ENCODE measurements around the gene NFE2L3.

Gene NFE2L3

DNA sequence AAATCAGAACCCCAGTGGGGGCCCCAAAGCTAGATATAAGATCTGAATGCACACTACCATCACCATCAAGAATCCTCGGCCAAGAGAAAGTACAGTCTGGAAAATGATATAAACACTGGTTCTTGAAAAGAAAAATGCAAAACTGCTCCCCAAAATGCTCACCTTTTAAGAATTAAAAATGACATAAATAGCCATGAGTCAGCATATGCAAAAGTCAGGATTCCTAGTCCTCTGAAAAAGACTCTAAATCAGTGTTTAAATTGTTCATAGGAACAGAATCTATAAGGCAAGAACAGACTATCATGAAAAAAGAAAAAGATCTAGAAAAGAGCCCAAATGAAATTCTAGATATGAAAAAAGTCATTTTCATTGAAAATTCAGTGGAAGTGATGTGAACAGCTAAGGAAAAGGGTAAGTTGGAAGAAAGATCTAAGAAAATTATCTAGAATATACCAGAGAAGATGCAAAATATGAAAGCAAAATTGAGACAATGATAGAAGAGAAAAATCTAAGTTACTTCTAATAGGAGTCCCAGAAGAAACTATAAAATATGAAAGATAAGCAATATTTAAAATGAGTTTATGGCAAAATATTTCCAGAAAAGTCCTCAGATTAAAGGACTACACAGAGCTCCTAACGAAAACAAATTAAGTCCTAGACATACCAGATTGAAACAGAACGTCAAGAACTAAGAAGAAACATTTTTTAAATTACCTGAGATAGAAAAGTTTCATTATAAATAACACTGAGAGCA is 29.7 kb downstream of the NFE2L3 start:
- no peaks in the 10 kb centered on the region for H3K79me2 ChIP-seq (ENCODE audit: insufficient read depth, low read length)
- no peak for DNase-seq
- no peak overlapping the region for H2AFZ ChIP-seq (ENCODE audit: low read depth, low read length)
- no peaks in the 10 kb centered on the region for H3K9me3 ChIP-seq (ENCODE audit: insufficient read depth, low read length, severe bottlenecking)
- H3K27ac ChIP-seq (ENCODE audit: low read length), result no peak overlapping the region
- H3K4me2 ChIP-seq (ENCODE audit: insufficient read depth, low read length), result no peak overlapping the region
- no peak for ATAC-seq (ENCODE audit: insufficient read depth, low read depth)
- no peak overlapping the region for H3K4me3 ChIP-seq (ENCODE audit: low read depth in 1 of 2, low read length in 2 of 2)
- no peaks in the 10 kb centered on the region for H3K27me3 ChIP-seq (ENCODE audit: insufficient read depth, low read length, poor library complexity)
- H3K36me3 ChIP-seq (ENCODE audit: insufficient read depth, low read length), result no peaks in the 10 kb centered on the region
- peaks cover 10% of the 10 kb centered on the region for H4K20me1 ChIP-seq (ENCODE audit: insufficient read depth, low read length)
- no peak for TF ChIP-seq CTCF (IDR thresholded peaks at IDR 0.05; ENCODE audit: borderline replicate concordance, extremely low read depth, low read length, poor library complexity, severe bottlenecking)
- no peak for TF ChIP-seq EZH2 (IDR thresholded peaks at IDR 0.05; ENCODE audit: borderline replicate concordance, low read depth, low read length, severe bottlenecking)
- no peaks in the 10 kb centered on the region for H3K4me1 ChIP-seq (ENCODE audit: insufficient read depth, low read length)
- H3K9ac ChIP-seq (ENCODE audit: low read depth, low read length), result no peak overlapping the region

GRCh38 chr7:26182283-26182682 is 30.3 kb downstream of the NFE2L3 start:
- peaks cover 15% of the 10 kb centered on the region for H4K20me1 ChIP-seq (ENCODE audit: insufficient read depth, low read length)
- no peaks in the 10 kb centered on the region for H3K9me3 ChIP-seq (ENCODE audit: insufficient read depth, low read length, severe bottlenecking)
- ATAC-seq (ENCODE audit: insufficient read depth, low read depth) (no peak), DNase-seq (no peak)
- H3K79me2 ChIP-seq (ENCODE audit: insufficient read depth, low read length), result no peaks in the 10 kb centered on the region
- TF ChIP-seq EZH2 (IDR thresholded peaks at IDR 0.05; ENCODE audit: borderline replicate concordance, low read depth, low read length, severe bottlenecking) (no peak), CTCF (IDR thresholded peaks at IDR 0.05; ENCODE audit: borderline replicate concordance, extremely low read depth, low read length, poor library complexity, severe bottlenecking) (no peak)
- no peaks in the 10 kb centered on the region for H3K27me3 ChIP-seq (ENCODE audit: insufficient read depth, low read length, poor library complexity)
- H3K9ac ChIP-seq (ENCODE audit: low read depth, low read length), result no peak overlapping the region
- no peak overlapping the region for H3K27ac ChIP-seq (ENCODE audit: low read length)
- H3K4me2 ChIP-seq (ENCODE audit: insufficient read depth, low read length), result no peak overlapping the region
- H3K4me3 ChIP-seq (ENCODE audit: low read depth in 1 of 2, low read length in 2 of 2), result no peak overlapping the region
- H2AFZ ChIP-seq (ENCODE audit: low read depth, low read length), result no peak overlapping the region
- H3K36me3 ChIP-seq (ENCODE audit: insufficient read depth, low read length), result no peaks in the 10 kb centered on the region; the same call in 1 of the 2 replicates
- H3K4me1 ChIP-seq (ENCODE audit: insufficient read depth, low read length), result no peaks in the 10 kb centered on the region

DNA sequence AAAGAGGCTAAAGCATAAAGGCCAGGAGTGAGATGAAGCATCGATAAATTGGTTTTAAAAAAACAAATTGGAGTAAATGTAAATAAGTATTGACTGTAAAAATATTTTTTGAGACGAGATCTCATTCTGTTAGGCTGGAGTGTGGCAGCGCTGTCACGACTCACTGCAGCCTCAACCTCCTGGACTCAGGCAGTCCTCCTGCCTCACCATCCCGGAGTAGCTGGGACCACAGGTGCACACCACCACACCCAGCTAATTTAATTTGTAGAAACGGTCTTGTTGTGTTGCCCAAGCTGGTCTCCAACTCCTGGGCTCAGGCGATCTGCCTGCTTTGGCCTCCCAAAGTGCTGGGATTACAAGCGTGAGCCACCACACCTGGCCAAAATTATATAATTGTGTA is 30.7 kb downstream of the NFE2L3 start:
- Histone ChIP-seq H3K9ac (ENCODE audit: low read depth, low read length) (no peak overlapping the region), H3K9me3 (ENCODE audit: insufficient read depth, low read length, severe bottlenecking) (no peaks in the 10 kb centered on the region), H3K36me3 (ENCODE audit: insufficient read depth, low read length) (no peaks in the 10 kb centered on the region; the same call in 1 of the 2 replicates), H3K4me3 (ENCODE audit: low read depth in 1 of 2, low read length in 2 of 2) (no peak overlapping the region), H3K4me2 (ENCODE audit: insufficient read depth, low read length) (no peak overlapping the region), H2AFZ (ENCODE audit: low read depth, low read length) (no peak overlapping the region), H3K27ac (ENCODE audit: low read length) (no peak overlapping the region), H3K27me3 (ENCODE audit: insufficient read depth, low read length, poor library complexity) (no peaks in the 10 kb centered on the region), H4K20me1 (ENCODE audit: insufficient read depth, low read length) (peaks cover 20% of the 10 kb centered on the region), H3K4me1 (ENCODE audit: insufficient read depth, low read length) (no peaks in the 10 kb centered on the region), H3K79me2 (ENCODE audit: insufficient read depth, low read length) (no peaks in the 10 kb centered on the region)
- ATAC-seq (ENCODE audit: insufficient read depth, low read depth) (0 out of 3 replicates have a peak, but pooled peaks have one; percentile 5), DNase-seq (peak; percentile 31)
- TF ChIP-seq CTCF (IDR thresholded peaks at IDR 0.05; ENCODE audit: borderline replicate concordance, extremely low read depth, low read length, poor library complexity, severe bottlenecking) (no peak), EZH2 (IDR thresholded peaks at IDR 0.05; ENCODE audit: borderline replicate concordance, low read depth, low read length, severe bottlenecking) (no peak)

Data from DND-41 (cell line).